Measurements from ENCODE around the gene SP140L. TPM values are rescaled to one million over a fixed set of nuclear protein-coding genes. Genes with fewer than 3 reads are reported as not detected.

SP140L gene
- total and polyA plus RNA-seq, 10 of the 15 experiments (the other 5 are each of a cell fraction or from before 2014, with no cell fraction given) = 4.7 to 28.6 (median 15.0) TPM

DNA sequence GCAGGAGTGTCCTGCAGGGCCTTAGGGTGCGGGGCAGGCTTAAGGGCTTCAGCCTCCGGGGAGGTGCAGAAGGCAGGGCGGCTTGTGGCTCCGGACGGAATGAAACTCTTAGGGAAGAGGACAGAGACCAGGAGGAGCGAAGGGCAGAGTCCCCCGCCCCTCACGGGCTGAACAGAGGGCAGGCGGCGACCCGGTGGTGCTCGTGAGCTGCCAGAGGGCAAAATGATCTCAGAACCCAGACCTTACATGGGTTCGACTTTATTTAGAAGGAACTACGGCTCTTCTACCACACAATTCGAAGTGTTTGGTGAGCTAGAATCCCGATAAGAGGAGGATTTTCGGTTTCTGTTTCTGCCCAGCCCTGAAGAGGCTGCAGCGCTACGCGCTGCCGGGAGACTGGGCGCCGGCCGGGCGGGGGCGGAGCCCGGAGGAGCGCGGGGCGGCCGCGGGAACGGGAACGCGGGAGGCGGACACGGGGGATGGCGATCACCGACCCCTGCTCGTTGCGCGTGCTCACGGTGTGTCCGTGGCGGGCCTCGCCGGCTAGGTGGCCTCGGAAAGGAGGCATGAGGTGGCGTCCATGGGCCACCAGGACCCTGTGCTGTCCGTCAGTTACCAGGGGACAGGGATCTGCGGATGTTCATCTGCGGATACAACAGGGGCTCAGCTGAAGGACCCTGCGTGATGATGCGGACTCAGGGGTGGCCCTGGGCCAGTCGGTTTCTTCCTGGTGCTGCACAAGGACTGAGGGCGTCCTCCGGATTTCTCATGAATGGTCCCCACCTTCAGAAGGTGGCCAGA, 84.8 kb downstream of the SP140L start (continued):
- TF ChIP-seq RAD51 (IDR thresholded peaks at IDR 0.05) (no peak), FOS (IDR thresholded peaks at IDR 0.05; ENCODE audit: borderline replicate concordance, extremely low read depth, insufficient read length) (no peak), NFYB (IDR thresholded peaks at IDR 0.05; ENCODE audit: insufficient read depth, low read depth, low read length) (0 out of 2 replicates have a peak, but pooled peaks have one; percentile 6), ZSCAN29 (IDR thresholded peaks at IDR 0.05) (peak; percentile 80; the same call in 1 of the 2 replicates), TCF7 (IDR thresholded peaks at IDR 0.05; ENCODE audit: borderline replicate concordance) (no peak), NFXL1 (IDR thresholded peaks at IDR 0.05; ENCODE audit: borderline replicate concordance) (no peak), DPF2 (IDR thresholded peaks at IDR 0.05) (peak; percentile 69), ZZZ3 (IDR thresholded peaks at IDR 0.05; ENCODE audit: control insufficient read depth, insufficient read length, low read depth) (no peak), MXI1 (IDR thresholded peaks at IDR 0.05; ENCODE audit: low read depth, low read length) (peak; percentile 52; the same call in 1 of the 2 replicates), JUNB (IDR thresholded peaks at IDR 0.05) (no peak), SMC3 (IDR thresholded peaks at IDR 0.05; ENCODE audit: borderline replicate concordance, low read length) (no peak), SREBF1 (IDR thresholded peaks at IDR 0.05; ENCODE audit: low read length) (no peak)
- TF ChIP-seq, protein P1, sequence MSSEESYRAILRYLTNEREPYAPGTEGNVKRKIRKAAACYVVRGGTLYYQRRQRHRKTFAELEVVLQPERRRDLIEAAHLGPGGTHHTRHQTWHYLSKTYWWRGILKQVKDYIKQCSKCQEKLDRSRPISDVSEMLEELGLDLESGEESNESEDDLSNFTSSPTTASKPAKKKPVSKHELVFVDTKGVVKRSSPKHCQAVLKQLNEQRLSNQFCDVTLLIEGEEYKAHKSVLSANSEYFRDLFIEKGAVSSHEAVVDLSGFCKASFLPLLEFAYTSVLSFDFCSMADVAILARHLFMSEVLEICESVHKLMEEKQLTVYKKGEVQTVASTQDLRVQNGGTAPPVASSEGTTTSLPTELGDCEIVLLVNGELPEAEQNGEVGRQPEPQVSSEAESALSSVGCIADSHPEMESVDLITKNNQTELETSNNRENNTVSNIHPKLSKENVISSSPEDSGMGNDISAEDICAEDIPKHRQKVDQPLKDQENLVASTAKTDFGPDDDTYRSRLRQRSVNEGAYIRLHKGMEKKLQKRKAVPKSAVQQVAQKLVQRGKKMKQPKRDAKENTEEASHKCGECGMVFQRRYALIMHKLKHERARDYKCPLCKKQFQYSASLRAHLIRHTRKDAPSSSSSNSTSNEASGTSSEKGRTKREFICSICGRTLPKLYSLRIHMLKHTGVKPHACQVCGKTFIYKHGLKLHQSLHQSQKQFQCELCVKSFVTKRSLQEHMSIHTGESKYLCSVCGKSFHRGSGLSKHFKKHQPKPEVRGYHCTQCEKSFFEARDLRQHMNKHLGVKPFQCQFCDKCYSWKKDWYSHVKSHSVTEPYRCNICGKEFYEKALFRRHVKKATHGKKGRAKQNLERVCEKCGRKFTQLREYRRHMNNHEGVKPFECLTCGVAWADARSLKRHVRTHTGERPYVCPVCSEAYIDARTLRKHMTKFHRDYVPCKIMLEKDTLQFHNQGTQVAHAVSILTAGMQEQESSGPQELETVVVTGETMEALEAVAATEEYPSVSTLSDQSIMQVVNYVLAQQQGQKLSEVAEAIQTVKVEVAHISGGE (CRISPR knock-in tag; IDR thresholded peaks at IDR 0.05) = no peak
- TF ChIP-seq, protein P2, sequence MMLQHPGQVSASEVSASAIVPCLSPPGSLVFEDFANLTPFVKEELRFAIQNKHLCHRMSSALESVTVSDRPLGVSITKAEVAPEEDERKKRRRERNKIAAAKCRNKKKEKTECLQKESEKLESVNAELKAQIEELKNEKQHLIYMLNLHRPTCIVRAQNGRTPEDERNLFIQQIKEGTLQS (IDR thresholded peaks at IDR 0.05; ENCODE audit: borderline replicate concordance, extremely low read depth, low read depth, low read length) = no peak
- TF ChIP-seq, protein P3, sequence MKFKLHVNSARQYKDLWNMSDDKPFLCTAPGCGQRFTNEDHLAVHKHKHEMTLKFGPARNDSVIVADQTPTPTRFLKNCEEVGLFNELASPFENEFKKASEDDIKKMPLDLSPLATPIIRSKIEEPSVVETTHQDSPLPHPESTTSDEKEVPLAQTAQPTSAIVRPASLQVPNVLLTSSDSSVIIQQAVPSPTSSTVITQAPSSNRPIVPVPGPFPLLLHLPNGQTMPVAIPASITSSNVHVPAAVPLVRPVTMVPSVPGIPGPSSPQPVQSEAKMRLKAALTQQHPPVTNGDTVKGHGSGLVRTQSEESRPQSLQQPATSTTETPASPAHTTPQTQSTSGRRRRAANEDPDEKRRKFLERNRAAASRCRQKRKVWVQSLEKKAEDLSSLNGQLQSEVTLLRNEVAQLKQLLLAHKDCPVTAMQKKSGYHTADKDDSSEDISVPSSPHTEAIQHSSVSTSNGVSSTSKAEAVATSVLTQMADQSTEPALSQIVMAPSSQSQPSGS (IDR thresholded peaks at IDR 0.05; ENCODE audit: low read length) = no peak
- TF ChIP-seq, protein P4, sequence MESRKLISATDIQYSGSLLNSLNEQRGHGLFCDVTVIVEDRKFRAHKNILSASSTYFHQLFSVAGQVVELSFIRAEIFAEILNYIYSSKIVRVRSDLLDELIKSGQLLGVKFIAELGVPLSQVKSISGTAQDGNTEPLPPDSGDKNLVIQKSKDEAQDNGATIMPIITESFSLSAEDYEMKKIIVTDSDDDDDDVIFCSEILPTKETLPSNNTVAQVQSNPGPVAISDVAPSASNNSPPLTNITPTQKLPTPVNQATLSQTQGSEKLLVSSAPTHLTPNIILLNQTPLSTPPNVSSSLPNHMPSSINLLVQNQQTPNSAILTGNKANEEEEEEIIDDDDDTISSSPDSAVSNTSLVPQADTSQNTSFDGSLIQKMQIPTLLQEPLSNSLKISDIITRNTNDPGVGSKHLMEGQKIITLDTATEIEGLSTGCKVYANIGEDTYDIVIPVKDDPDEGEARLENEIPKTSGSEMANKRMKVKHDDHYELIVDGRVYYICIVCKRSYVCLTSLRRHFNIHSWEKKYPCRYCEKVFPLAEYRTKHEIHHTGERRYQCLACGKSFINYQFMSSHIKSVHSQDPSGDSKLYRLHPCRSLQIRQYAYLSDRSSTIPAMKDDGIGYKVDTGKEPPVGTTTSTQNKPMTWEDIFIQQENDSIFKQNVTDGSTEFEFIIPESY (IDR thresholded peaks at IDR 0.05) = no peak
- TF ChIP-seq, protein P5, sequence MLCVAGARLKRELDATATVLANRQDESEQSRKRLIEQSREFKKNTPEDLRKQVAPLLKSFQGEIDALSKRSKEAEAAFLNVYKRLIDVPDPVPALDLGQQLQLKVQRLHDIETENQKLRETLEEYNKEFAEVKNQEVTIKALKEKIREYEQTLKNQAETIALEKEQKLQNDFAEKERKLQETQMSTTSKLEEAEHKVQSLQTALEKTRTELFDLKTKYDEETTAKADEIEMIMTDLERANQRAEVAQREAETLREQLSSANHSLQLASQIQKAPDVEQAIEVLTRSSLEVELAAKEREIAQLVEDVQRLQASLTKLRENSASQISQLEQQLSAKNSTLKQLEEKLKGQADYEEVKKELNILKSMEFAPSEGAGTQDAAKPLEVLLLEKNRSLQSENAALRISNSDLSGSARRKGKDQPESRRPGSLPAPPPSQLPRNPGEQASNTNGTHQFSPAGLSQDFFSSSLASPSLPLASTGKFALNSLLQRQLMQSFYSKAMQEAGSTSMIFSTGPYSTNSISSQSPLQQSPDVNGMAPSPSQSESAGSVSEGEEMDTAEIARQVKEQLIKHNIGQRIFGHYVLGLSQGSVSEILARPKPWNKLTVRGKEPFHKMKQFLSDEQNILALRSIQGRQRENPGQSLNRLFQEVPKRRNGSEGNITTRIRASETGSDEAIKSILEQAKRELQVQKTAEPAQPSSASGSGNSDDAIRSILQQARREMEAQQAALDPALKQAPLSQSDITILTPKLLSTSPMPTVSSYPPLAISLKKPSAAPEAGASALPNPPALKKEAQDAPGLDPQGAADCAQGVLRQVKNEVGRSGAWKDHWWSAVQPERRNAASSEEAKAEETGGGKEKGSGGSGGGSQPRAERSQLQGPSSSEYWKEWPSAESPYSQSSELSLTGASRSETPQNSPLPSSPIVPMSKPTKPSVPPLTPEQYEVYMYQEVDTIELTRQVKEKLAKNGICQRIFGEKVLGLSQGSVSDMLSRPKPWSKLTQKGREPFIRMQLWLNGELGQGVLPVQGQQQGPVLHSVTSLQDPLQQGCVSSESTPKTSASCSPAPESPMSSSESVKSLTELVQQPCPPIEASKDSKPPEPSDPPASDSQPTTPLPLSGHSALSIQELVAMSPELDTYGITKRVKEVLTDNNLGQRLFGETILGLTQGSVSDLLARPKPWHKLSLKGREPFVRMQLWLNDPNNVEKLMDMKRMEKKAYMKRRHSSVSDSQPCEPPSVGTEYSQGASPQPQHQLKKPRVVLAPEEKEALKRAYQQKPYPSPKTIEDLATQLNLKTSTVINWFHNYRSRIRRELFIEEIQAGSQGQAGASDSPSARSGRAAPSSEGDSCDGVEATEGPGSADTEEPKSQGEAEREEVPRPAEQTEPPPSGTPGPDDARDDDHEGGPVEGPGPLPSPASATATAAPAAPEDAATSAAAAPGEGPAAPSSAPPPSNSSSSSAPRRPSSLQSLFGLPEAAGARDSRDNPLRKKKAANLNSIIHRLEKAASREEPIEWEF (IDR thresholded peaks at IDR 0.05; ENCODE audit: insufficient replicate concordance, low read depth, low read length) = no peak

All from GM12878 (cell line).